HG03432 (cell line): ENCODE data around the gene PCSK9.

Source experiments
- ATAC-seq: cut with Tn5 transposase; IDR thresholded peaks from one replicate; pipeline ENCODE4 v1.9.1; 2021; ENCODE audit warnings: mild to moderate bottlenecking, moderate library complexity; ENCODE audit not compliant: unreplicated experiment

Gene PCSK9

GRCh38 chr1:55039342-55040082 is at the start of gene PCSK9:
Gene PCSK9, plus strand, starts transcription at chr1:55039548. Its CDS starts 290 bp downstream, at chr1:55039838.
- ATAC-seq = no peak

GRCh38 chr1:54989968-54990810 is 49.2 kb upstream of the PCSK9 start:
- no peak for ATAC-seq

DNA sequence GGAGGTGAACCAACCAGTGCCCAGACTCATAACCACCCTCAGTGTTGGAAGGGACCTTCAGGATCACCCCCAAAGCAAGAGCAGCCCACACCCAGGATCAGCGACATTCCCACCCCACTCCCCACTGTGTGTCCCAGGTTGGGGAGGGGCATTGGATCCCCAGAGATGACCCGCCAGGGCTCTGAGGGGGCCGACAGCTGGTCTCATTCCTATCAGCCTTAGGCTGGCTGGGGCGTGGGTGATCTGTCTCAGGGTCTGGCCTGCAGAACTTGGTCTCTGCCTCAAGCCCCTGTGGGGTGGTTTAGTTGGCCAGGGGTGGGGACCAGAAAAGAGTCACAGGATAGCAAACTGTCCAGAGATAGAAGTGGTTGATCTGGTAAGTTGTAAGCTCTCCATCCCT is 48.4 kb upstream of the PCSK9 start:
- no peak for ATAC-seq

DNA sequence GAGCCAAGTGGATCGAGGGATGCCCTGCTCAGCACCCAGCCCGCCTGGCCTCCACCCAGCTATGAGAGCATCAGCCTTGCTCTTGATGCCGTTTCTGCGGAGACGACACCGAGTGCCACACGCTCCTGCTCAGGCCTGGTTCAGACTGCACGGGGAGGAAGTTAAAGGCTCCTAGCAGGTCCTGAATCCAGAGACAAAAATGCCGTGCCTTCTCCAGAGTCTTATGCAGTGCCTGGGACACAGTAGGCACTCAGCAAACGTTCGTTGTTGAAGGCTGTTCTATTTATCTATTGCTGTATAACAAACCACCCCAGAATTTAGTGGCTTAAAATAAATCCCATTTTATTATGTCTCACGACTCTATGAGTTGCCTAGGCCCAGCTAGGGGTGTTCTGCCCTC is 47.4 kb upstream of the PCSK9 start:
- ATAC-seq = no peak

- no peak for ATAC-seq
Observed at GRCh38 chr1:54993140-54993539, 46.2 kb upstream of the PCSK9 start.

GRCh38 chr1:54994355-54994990 is 44.9 kb upstream of the PCSK9 start:
- no peak for ATAC-seq

DNA sequence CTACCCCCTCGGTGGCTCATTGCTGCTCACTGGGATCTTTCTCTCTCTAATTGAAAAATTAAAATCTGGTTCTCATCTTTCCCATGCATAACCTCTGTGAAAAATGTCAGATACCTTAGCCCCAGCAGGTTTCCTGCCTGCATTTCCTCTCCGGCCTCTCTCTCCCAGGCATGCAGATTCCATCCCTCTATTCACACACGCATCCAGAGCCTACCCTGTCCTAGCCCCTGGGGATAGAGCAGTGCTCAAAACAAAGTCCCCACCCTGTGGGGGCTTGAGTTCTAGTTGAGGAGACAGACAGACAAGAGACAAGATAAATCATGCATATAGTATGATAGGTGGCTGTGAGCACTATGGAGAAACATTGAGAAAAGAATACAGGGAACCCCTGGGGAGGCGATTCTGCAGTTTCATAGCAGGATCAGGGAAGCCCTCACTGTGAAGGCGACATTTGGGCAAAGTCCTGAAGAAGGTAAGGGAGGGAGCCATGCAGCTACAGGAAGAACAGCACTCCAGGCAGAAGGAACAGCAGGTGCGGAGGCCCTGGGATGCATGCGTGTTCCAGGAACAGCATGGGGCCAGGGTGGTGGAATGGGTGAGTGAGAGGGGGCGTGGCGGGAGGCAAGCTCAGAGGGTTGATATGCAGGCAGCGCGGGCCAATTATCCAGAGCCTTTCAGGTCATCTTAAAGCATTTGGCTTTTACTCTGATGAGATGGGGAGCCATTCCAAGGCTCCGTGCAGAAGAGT is 44.2 kb upstream of the PCSK9 start:
- ATAC-seq = no peak

DNA sequence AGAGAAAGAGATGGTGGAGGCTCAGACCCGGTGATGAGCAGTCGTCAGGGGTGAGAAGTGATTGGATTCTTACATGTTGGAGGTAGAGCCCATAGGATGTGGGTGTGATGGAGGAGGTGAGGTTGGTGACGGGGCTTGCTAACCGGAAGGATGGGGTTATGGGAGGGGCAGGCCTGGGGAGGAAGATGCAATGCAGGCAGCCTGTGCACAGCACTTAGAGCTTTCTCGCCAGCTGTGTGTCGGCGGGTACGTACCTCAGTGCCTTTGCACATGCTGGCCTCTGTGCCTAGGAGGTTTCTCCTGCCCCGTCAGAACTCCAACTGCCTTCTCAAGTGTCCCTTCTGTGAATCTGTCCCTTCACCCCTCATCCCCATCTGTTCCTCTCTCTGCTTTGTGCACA is 43.5 kb upstream of the PCSK9 start:
- no peak for ATAC-seq

DNA sequence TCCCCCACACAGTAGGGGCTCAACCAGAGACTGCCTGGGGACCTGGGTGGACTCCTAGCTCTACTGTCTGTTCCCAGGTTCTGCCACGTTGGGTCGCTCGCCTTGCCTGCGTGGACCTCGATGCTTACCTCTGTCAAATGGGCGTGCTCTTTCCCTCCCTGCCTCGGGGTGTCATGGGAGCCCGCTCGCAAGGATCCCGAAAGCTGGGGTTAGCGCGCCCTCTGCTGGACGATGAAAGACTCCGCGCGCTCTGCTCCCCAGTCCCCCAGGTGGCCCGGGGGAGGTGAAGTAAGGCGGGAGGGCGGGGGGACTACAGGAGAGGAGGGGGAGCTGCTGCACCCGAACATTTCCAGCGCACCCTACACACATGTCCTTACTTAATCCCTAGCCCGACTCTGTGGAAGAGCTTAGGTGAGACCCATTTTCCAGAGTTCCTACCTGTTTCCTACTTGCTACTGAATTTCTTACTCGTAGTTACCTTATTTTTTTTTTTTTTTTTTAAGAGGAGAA is 42.9 kb upstream of the PCSK9 start:
- peak; percentile 71 for ATAC-seq

GRCh38 chr1:54996869-54997710 is 42.3 kb upstream of the PCSK9 start:
- ATAC-seq = no peak

DNA sequence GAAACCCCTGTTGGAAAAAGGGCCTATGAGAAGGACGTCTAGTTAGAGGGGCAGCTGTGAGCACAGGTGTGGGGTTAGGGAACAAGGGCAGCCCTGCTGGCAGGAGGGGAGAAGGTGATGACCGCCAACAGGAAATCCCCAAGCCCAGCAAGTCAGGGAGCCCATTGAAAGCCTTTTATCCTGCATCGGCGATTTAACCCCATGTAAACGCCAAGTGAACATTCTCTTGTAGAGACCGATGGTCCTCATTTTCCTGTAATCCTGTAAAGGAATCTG is 41.7 kb upstream of the PCSK9 start:
- no peak for ATAC-seq

DNA sequence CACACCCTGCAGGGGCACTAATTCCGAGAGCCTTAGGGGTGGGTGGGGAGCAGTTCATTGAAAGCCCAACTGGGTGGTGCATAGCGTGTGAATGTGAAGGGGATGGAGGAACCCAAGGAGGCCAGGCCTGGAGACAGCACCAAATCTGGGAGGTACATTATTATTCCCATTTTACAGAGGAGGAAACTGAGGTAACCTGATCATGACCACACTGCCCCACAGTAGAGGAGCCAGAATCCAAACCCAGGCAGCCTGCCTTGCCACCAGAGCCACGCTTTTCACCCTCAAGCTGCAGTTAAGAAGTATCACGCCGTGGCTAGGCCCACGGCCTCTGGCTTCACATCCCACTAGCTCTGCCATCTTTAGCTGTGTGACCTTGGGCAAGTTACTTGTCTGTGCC is 41.2 kb upstream of the PCSK9 start:
- ATAC-seq = no peak

DNA sequence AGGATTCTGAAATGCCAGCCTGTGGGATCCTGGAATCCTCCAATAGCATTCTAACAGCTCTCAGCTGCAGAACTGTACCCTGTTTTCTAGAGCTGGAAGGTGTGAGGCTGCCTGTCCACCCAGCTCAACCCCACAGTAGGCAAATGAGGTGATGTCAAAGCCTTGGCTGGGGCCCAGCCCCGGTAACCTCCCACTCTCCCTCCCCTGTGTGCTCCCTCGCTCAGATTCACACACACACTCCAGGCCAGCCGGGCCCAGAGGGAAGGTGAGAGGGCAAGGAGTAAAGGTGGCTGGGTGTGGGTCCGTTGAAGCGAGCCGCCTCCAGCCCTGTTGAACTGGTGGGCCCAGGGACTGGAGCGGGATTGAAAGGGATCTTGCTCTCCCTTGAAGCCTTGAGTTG is 40.7 kb upstream of the PCSK9 start, which contains the start of gene BSND:
TSS of gene BSND (plus strand) at position 257 of the 400 bp plus-strand sequence. CDS start 254 bp downstream, outside the sequence.
- ATAC-seq = peak; percentile 63

DNA sequence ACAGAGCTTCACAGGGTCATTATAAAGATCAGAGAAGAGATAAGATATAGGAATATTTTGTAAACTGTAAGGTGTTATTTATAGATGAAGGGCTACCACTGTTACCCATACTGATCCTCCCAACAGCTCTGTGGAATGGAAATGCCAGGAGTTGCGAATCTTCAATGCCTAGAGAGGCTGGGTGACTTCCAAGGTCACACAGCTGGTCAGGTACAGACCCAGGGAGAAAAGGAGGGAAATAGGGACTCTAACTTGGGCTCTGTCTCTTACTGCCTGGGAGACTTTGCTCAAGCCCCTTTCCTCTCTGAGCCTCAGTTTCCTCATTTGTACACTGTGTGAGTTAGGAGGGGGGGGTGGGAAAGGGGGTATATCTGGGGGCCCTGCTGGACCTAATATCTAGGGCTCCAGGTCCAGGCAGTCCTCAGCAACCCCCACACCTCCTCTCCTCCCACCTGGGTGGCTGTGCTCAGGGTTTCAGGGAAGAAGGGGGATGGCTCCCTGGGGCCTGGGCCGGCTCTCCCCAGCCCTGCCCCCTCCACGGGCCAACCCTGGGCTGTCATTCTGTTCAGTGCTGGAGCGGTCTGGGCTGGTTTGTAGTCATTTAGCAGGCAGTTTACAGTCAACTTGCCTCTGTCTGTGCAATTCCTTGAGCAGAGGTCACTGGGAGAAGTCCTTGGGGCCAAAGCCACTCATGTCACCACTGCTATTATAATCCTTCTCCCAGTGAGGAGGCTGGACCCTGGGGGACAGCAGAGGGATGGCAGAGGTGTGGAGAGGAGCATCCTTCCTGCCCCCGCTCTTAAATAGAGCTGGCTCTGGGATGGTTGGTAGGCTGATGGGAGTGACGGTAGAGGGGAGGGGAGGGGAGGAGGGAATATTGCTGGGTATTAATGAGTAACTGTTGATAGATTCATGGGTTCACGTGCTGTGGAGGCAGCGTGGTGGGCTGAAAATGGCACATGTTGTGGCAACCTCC is 39.0 kb upstream of the PCSK9 start:
- ATAC-seq = no peak

DNA sequence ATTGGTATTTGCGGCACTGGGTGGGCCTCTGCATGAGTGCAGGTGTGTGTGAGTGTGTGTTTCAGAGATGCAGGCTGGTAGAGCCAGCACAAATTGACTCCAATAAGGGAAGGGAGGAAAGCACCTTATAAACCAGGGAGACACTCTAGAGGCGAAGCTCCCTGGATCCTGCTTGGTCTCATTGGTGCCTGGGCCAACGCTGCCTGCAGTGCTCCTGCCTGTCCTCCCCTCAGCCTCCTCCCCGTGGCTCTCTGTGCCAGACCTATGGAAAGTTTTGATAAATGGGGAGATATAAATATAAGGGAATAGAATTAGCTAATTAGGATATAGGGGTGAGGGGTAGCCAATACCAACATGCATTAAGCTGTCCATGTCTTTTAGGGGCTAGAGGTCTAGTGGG is 38.0 kb upstream of the PCSK9 start:
- ATAC-seq = no peak

DNA sequence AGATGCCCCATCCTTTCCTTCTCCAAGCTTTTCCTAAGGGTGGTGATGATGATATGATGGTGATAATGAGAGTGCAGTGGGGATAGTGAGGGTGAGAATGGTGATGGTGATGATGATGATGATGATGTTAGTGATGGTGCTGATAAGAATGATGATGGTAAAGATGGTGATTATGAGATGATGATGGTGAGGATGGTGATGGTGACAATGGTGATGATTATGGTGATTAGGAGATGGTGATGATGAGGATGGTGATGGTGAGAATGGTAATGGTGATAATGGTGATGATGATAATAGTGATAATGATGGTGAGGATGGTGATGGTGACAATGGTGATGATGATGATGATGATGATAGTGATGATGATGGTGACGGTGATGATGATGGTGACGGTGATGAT is 36.7 kb upstream of the PCSK9 start:
- ATAC-seq = no peak

DNA sequence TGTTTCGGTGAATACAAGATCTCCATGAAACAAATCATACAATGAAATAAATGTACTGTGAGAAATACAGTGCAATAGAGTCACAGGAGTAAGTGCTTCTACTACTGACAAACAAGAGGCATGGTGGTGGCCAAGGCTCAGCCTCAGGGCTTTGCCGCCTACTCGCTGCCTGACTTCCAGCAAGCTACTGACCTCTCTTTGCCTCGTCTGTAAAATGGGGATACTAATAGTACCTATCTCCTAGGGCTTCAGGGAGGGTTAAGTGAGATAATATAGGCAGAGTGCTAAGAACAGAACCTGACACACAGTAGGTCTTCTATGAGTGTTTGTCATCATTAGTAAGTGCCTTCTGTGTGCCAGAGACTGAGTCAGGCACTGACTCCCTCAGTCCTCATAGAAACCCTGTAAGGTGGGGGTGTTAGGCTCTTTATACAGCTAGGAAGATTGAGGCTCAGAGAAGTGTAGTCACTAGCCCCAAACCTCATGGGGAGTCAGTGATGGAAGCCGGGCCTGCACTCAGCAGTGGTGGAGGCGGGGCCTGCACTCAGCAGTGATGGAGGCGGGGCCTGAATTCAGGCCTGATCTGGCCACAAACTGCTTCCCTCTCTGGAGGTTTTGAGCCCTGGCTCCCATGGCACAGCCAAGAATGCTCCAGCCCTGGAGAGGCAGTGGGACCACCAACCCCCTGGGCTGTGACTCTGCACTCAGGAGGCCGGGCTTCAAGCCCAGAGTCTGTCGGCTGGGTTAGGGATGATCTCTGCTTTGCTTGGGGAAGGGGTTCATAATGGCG is 33.8 kb upstream of the PCSK9 start:
- no peak for ATAC-seq

- ATAC-seq = no peak
Observed at GRCh38 chr1:55006931-55007330, 32.4 kb upstream of the PCSK9 start.
